IPS-18c (cell line): ENCODE measurements around the gene RIC8B.

ENCODE experiments used
- H3K4me3 ChIP-seq: 2 replicates; pipeline ENCODE4 v1.7.0; 2013; ENCODE audit warnings: low read depth, mild to moderate bottlenecking, low read length, moderate library complexity; ENCODE audit not compliant: insufficient read depth
- H3K9me3 ChIP-seq: one replicate; pipeline ENCODE4 v1.6.1; 2013; ENCODE audit warnings: mild to moderate bottlenecking, low read length, moderate library complexity; ENCODE audit not compliant: control insufficient read depth, insufficient read depth

The RIC8B gene

GRCh38 chr12:106840243-106840642 is 65.8 kb downstream of the RIC8B start:
- H3K9me3 ChIP-seq = no peaks in the 10 kb centered on the region
- H3K4me3 ChIP-seq = no peak overlapping the region

DNA sequence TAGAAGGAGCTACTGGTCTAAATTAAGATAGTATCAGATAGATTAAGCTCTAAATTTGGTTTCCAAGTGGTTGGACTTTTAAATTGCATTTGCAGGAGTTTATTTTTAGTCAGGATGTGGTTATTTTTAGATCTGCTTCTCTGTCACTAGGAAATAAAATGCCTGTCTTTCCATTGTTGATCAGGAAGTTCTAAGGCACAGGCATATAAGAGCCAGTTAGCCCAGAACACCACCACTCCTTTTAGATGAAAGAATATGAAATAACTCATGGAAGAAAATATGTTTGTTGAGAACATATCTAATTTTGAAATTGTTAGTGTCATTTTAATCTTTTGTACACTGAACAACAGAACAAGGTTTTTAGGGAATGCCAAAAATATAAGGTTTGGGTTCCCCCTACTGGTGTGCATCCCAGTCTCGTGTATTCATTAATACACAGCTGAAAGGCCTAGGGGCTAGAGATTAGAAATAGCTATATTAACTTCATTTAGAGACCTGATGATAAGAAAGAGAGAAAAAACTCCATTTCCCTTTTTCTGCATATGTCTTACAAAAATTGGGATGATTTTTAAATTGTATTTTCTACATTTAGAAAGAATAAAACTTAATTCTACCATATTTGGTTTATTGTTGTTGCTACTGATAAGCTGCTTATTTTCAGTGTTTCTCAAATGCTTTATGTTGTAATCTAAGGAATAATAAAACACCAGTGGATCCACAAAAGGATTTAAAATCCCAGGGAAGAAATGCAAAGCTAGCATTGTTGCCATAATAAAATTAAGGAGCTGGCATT is 67.2 kb downstream of the RIC8B start:
- no peak overlapping the region for H3K4me3 ChIP-seq
- H3K9me3 ChIP-seq = no peaks in the 10 kb centered on the region

GRCh38 chr12:106845902-106846301 is 71.4 kb downstream of the RIC8B start:
- no peaks in the 10 kb centered on the region for H3K9me3 ChIP-seq

DNA sequence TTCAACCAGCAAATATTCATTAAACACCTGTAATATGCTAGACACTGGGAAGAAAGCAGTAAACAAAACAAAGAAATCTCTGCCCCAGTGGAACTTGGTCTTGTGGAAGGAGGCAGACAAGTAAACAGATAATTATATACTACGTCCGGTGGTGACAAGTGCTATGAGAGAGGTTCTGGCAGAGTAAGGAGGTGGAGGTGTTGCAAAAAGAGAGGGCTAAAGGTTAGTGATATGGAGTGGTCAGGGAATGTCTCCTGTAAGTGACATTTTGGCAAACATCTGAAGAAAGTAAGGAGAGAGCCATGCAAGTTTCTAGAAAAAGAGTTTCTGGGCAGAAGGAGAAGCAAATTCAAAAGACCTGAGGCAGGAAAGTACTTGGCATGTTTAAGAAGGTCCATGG is 73.4 kb downstream of the RIC8B start:
- H3K9me3 ChIP-seq = no peaks in the 10 kb centered on the region
- H3K4me3 ChIP-seq = no peak overlapping the region

More at GRCh38 chr12:106845902-106846301, 71.4 kb downstream of the RIC8B start:
- no peak overlapping the region for H3K4me3 ChIP-seq

DNA sequence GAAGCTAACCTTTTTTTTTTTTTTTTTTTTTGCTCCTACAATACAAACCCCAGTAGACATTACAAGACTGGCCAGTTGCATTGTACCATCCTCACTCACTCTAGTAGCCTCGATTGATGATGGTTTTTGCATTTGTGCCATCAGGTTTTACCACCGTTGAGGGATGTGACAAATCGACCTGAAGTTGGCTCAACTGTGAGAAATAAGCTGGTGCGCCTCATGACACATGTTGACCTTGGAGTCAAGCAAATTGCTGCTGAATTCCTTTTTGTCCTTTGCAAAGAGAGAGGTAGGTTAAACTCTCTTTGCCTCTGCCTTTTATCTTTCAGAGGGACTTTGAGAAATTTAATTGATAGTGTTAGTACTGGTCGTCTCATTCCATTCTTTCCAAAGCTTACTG is 76.8 kb downstream of the RIC8B start:
- Histone ChIP-seq H3K9me3 (no peaks in the 10 kb centered on the region), H3K4me3 (no peak overlapping the region)

DNA sequence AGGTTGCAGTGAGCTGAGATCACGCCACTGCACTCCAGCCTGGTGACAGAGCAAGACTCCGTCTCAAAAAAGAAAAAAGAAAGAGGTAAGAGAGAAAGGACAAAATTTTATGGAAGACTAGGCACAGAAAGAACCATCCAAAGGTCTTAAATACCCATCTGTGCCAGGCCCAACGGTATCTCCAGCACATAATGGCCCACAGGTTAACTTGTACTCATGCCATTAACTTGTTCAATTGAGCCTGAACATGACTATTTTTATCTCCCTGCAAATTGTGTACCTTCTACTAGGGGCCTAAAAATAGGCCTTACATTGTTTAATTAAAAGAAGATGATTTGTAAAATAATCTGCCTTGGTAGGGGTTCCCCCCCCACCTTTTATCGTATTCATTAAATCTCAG is 80.2 kb downstream of the RIC8B start:
- Histone ChIP-seq H3K4me3 (no peak overlapping the region), H3K9me3 (no peaks in the 10 kb centered on the region)

GRCh38 chr12:106855221-106855758 is 80.8 kb downstream of the RIC8B start:
- H3K4me3 ChIP-seq = no peak overlapping the region
- H3K9me3 ChIP-seq = no peaks in the 10 kb centered on the region

DNA sequence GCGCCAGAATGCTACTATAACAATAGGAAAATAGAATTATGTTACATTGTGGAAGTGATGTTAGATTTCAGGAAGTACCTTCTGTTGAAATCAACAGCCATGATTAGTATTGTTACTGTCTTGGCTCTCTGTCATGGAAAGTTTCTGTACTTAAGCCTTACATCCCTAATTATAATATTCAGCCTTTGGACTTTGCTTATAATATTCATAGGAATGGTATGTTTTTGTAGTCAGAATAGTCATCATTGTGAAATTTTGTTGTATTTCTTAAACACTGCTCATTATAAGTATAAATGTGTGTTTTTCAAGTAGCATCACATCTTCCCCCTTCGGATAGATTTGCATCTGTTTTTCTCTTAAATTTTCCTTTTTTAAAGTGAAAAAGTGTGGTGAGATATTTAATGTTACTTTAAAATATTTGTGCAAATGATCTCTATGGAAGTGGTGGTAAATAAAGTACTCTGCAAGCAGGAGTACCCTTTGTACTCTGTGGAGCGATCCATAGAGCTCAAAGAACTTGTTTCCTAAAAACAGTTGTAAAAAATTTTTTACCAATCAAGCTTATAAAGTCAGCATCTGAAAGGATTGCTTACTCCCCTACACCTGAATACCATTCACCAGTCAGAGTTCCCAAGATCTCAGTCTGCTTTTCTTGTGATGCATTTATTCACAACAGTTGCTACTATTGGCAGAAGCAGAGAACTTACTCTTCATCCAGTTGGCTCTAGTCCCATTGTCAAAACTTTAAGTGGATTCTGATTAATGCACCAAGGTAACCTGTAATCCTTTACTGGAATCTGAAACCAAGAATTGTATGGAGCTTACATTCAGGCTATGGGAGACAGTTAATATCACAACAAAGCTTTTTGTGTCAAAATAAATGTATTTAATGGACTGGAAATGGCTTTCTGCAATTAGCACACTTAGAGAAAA is 87.8 kb downstream of the RIC8B start:
- no peaks in the 10 kb centered on the region for H3K9me3 ChIP-seq
- no peak overlapping the region for H3K4me3 ChIP-seq

- no peak overlapping the region for H3K4me3 ChIP-seq
- H3K9me3 ChIP-seq = no peaks in the 10 kb centered on the region
Observed at GRCh38 chr12:106863189-106863588, 88.7 kb downstream of the RIC8B start.

DNA sequence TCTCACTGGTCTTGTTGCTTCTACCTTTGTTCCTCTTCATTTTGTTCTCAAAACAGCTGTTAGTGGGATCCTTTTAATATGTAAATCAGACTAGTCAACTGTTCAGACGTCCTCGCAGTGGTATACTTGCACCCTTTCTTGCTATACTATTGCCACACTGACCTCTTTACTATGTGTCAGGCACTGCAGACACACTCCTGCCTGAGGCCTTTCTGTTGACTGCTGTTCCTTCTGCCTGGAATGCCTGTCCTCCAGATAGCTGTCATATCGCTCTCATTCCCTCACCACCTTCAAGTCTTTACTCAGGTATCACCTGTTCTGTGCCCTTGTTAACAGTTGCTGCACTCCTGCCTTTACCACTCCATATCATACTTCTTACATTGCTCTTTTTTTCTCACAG is 91.2 kb downstream of the RIC8B start:
- no peaks in the 10 kb centered on the region for H3K9me3 ChIP-seq
- H3K4me3 ChIP-seq = no peak overlapping the region

GRCh38 chr12:106866426-106867080 is 92.1 kb downstream of the RIC8B start:
- Histone ChIP-seq H3K4me3 (no peak overlapping the region), H3K9me3 (no peaks in the 10 kb centered on the region)

- H3K4me3 ChIP-seq = no peak overlapping the region
- no peaks in the 10 kb centered on the region for H3K9me3 ChIP-seq
Observed at GRCh38 chr12:106867651-106868050, 93.2 kb downstream of the RIC8B start.

- H3K4me3 ChIP-seq = no peak overlapping the region
- H3K9me3 ChIP-seq = no peaks in the 10 kb centered on the region
Observed at GRCh38 chr12:106868982-106869700, 94.7 kb downstream of the RIC8B start.

GRCh38 chr12:106870116-106870515 is 95.6 kb downstream of the RIC8B start:
- Histone ChIP-seq H3K4me3 (no peak overlapping the region), H3K9me3 (no peaks in the 10 kb centered on the region)

DNA sequence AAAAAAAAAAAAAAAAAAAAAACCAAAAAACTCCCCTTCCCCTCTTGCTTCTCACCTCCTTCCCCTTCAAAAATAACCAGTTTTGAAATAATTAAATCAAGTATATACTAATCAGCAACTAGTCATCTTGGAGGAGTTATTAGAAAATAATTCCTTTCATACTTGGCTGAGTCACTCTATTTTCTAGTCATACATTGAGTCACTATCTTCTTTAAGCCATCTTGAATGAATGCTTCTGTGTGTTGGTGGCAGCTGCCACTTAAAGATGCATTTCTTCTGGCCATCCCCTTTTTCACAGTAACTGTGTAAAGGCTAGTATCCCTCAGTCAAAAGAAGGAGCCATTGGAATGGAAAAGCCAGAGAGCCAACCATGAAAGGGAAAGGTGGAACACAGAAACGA is 97.0 kb downstream of the RIC8B start:
- Histone ChIP-seq H3K4me3 (no peak overlapping the region), H3K9me3 (no peaks in the 10 kb centered on the region)

DNA sequence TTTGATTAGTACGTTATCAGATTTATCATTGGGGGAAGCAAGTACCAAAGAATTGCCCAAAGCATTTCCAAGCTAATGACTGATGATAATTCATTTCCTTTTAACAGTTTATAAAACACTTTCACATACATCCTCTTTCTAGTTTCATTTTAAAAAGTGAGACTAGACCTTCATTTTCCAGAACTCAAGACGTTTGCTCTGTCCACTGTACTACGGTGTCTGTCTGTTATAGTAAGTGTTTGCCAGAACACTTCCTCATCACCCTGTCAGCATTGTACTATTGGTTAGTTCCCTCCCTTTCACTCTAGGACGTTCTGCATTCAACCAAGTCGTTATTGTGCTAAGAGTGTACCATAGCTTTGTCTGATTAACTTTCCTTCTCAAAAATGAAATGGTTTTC is 99.5 kb downstream of the RIC8B start:
- Histone ChIP-seq H3K9me3 (no peaks in the 10 kb centered on the region), H3K4me3 (no peak overlapping the region)

GRCh38 chr12:106878804-106879203 is 104.3 kb downstream of the RIC8B start:
- no peak overlapping the region for H3K4me3 ChIP-seq
- H3K9me3 ChIP-seq = no peaks in the 10 kb centered on the region
